VCaP (cell line): ENCODE results near the gene SAAL1.

Experiments
- H3K27ac ChIP-seq: fragments of 450-650 bp; 2 replicates; pipeline ENCODE4 v1.5.1; 2017
- CTCF ChIP-seq: fragments of 450-650 bp; conservative IDR thresholded peaks from 2 replicates; pipeline ENCODE4 v1.5.1; 2017; ENCODE audit warnings: mild to moderate bottlenecking, moderate library complexity

Gene SAAL1

GRCh38 chr11:18105086-18105801 is 638 bp downstream of the SAAL1 start:
- no peak for TF ChIP-seq CTCF
- H3K27ac ChIP-seq: peak overlapping the region; percentile 81; the same call in 1 of the 2 replicates

- H3K27ac ChIP-seq: no peak overlapping the region
- no peak for TF ChIP-seq CTCF
These were observed 4.8 kb downstream of the SAAL1 start for GRCh38 chr11:18100926-18101656.

GRCh38 chr11:18093959-18094358 is 11.9 kb downstream of the SAAL1 start:
- peak overlapping the region; percentile 74 for H3K27ac ChIP-seq
- TF ChIP-seq CTCF: no peak

GRCh38 chr11:18091731-18092130 is 14.2 kb downstream of the SAAL1 start:
- TF ChIP-seq CTCF: no peak
- peak overlapping the region; percentile 74; the same call in 1 of the 2 replicates for H3K27ac ChIP-seq

GRCh38 chr11:18088966-18089365 is 16.9 kb downstream of the SAAL1 start:
- H3K27ac ChIP-seq: peak overlapping the region; percentile 17
- TF ChIP-seq CTCF: no peak

- no peak for TF ChIP-seq CTCF
- peak overlapping the region; percentile 17 for H3K27ac ChIP-seq
These were observed 17.5 kb downstream of the SAAL1 start for GRCh38 chr11:18088366-18088765.

GRCh38 chr11:18081551-18081950 is 24.3 kb downstream of the SAAL1 start:
- no peak for TF ChIP-seq CTCF
- H3K27ac ChIP-seq: peak overlapping the region; percentile 75
